Tibial nerve (tissue), 4 donors: ENCODE measurements around the gene SF3B5. TPM values are rescaled to one million over a fixed set of nuclear protein-coding genes. Genes with fewer than 3 reads are reported as not detected.
A peak's percentile ranks its signal among the peaks of the same experiment; 100 is the strongest.

Source experiments
- DNase-seq, 2 donors: peaks; one replicate each; pipeline ENCODE4 v3.0.0-alpha.2; 2019; ENCODE audit warnings: low spot score in 2 of 2
- H3K27ac ChIP-seq, 4 donors: fragments of 200-600 bp; sonication (generic) in 3 of 4; one replicate each; pipeline ENCODE4 v1.5.1; 2017 to 2019; ENCODE audit warnings: mild to moderate bottlenecking in 1 of 4
- H3K27me3 ChIP-seq, 2 donors: fragments of 200-600 bp; sonication (generic) in 1 of 2; one replicate each; pipeline versions ENCODE4 v1.5.1 to v1.6.0; 2017 to 2019
- H3K36me3 ChIP-seq, 3 donors: fragments of 200-600 bp; sonication (generic); one replicate each; pipeline ENCODE4 v1.5.1; 2018 to 2019
- H3K4me1 ChIP-seq, 4 donors: fragments of 200-600 bp; sonication (generic) in 3 of 4; one replicate each; pipeline ENCODE4 v1.5.1; 2017 to 2019
- H3K4me3 ChIP-seq, 4 donors: fragments of 200-600 bp; sonication (generic) in 3 of 4; one replicate each; pipeline ENCODE4 v1.5.1; 2017 to 2019; ENCODE audit warnings: mild to moderate bottlenecking in 1 of 4, moderate library complexity in 1 of 4
- H3K9me3 ChIP-seq, 4 donors: fragments of 200-600 bp; sonication (generic) in 3 of 4; one replicate each; pipeline ENCODE4 v1.5.1; 2017 to 2019
- CTCF ChIP-seq, 5 experiments: fragments of 200-600 bp in 3 of 5; fragments of 450-650 bp in 2 of 5; sonication (generic) in 3 of 5; IDR thresholded peaks; one replicate each; pipeline ENCODE4 v1.5.1; 2016 to 2019; ENCODE audit warnings: antibody characterized with exemption in 5 of 5, mild to moderate bottlenecking in 3 of 5, moderate library complexity in 2 of 5
- EP300 ChIP-seq, 2 donors: sonication (generic); formaldehyde crosslinking; IDR thresholded peaks; one replicate each; pipeline ENCODE4 v1.6.1; 2017; ENCODE audit warnings: antibody characterized with exemption in 2 of 2, mild to moderate bottlenecking in 1 of 2
- POLR2A ChIP-seq, 2 donors: fragments of 450-650 bp; IDR thresholded peaks; one replicate each; pipeline ENCODE4 v1.6.1; 2017; ENCODE audit warnings: antibody characterized with exemption in 2 of 2, mild to moderate bottlenecking in 2 of 2, moderate library complexity in 2 of 2
- WGBS, 2 donors: methylation state at CpG; one replicate each; pipeline ENCODE4 v1.1.5; 2018; 5-methylcytosine and 5-hydroxymethylcytosine counted together
- total RNA-seq, 4 donors: library from RNA; depleted of rRNA; stranded (reverse); fragments of >200 nt; gene quantifications; one replicate each; pipeline ENCODE4 v1.1.0, GENCODE V29; 2016

SF3B5 gene
- total RNA-seq, 4 donors from 2014 or later: 99.8 to 155 (median 118) TPM

- no peak overlapping the region for H3K27ac ChIP-seq
- no peaks in the 10 kb centered on the region for H3K27me3 ChIP-seq
- DNase-seq: no peak
- TF ChIP-seq POLR2A (IDR thresholded peaks at IDR 0.05): no peak
- H3K9me3 ChIP-seq: no peaks in the 10 kb centered on the region
- no peaks in the 10 kb centered on the region for H3K36me3 ChIP-seq
- WGBS, 2 donors: 86 to 93% methylated on average over 5 of the region's 5 CpGs
- H3K4me3 ChIP-seq: no peak overlapping the region
- H3K4me1 ChIP-seq: no peaks in the 10 kb centered on the region
Observed at GRCh38 chr6:144110210-144110609, 14.8 kb upstream of the SF3B5 start.

GRCh38 chr6:144106206-144106605 is 10.8 kb upstream of the SF3B5 start:
- H3K4me1 ChIP-seq: peaks cover 0 to 3% (median 0%) of the 10 kb centered on the region in 4 donors
- no peak for DNase-seq
- no peaks in the 10 kb centered on the region for H3K27me3 ChIP-seq
- no peaks in the 10 kb centered on the region for H3K36me3 ChIP-seq
- H3K27ac ChIP-seq: no peak overlapping the region
- TF ChIP-seq CTCF (IDR thresholded peaks at IDR 0.05) (no peak), POLR2A (IDR thresholded peaks at IDR 0.05) (no peak), EP300 (IDR thresholded peaks at IDR 0.05) (no peak)
- no peak overlapping the region for H3K4me3 ChIP-seq
- H3K9me3 ChIP-seq: no peaks in the 10 kb centered on the region
- 73 to 82% methylated on average over 1 of the region's 1 CpG for WGBS, 2 donors

- Histone ChIP-seq H3K4me1 (peaks cover 0 to 3% (median 0%) of the 10 kb centered on the region in 4 donors), H3K36me3 (no peaks in the 10 kb centered on the region), H3K27me3 (no peaks in the 10 kb centered on the region), H3K9me3 (no peaks in the 10 kb centered on the region), H3K4me3 (no peak overlapping the region), H3K27ac (no peak overlapping the region)
- WGBS, 2 donors: 0 to 1% methylated on average over 2 of the region's 2 CpGs
- peak in 1 of 2 donors; percentile 89 for DNase-seq
- TF ChIP-seq EP300 (IDR thresholded peaks at IDR 0.05): no peak
- peak; percentile 50 to 76 (median 69) for TF ChIP-seq CTCF (IDR thresholded peaks at IDR 0.05)
Observed at GRCh38 chr6:144104898-144105487, 9.6 kb upstream of the SF3B5 start.

- H3K9me3 ChIP-seq: no peaks in the 10 kb centered on the region
- H3K4me3 ChIP-seq: no peak overlapping the region
- no peak overlapping the region for H3K27ac ChIP-seq
- peaks cover 0 to 3% (median 0%) of the 10 kb centered on the region in 4 donors for H3K4me1 ChIP-seq
- no peaks in the 10 kb centered on the region for H3K36me3 ChIP-seq
- 29 to 32% methylated on average over 4 of the region's 4 CpGs for WGBS, 2 donors
- TF ChIP-seq EP300 (IDR thresholded peaks at IDR 0.05) (no peak), POLR2A (IDR thresholded peaks at IDR 0.05) (no peak), CTCF (IDR thresholded peaks at IDR 0.05) (no peak)
- DNase-seq: no peak
- H3K27me3 ChIP-seq: no peaks in the 10 kb centered on the region
Observed at GRCh38 chr6:144104488-144104887, 9.1 kb upstream of the SF3B5 start.

- Histone ChIP-seq H3K4me1 (peaks cover 0 to 3% (median 0%) of the 10 kb centered on the region in 4 donors), H3K27me3 (no peaks in the 10 kb centered on the region), H3K36me3 (no peaks in the 10 kb centered on the region), H3K4me3 (no peak overlapping the region), H3K9me3 (no peaks in the 10 kb centered on the region), H3K27ac (no peak overlapping the region)
- DNase-seq: no peak
- 78 to 83% methylated on average over 4 of the region's 4 CpGs for WGBS, 2 donors
- TF ChIP-seq CTCF (IDR thresholded peaks at IDR 0.05) (no peak), EP300 (IDR thresholded peaks at IDR 0.05) (no peak), POLR2A (IDR thresholded peaks at IDR 0.05) (no peak)
Observed at GRCh38 chr6:144103026-144103563, 7.7 kb upstream of the SF3B5 start.
